HCT116 (cell line): Measurements from ENCODE around the gene PCARE. TPM values are rescaled to one million over a fixed set of nuclear protein-coding genes. Genes with fewer than 3 reads are reported as not detected.

Source experiments
- ATAC-seq: fragments of 200-7000 bp; cut with Tn5 transposase; 2 replicates; pipeline ENCODE4 v1.9.1; 2020; ENCODE audit warnings: mild to moderate bottlenecking, moderate library complexity
- BruUV-seq: library from RNA; stranded (reverse); fragments of 400-500 nt; replicated peaks from 2 replicates; lab custom pipeline; 2021; lab: Mats Ljungman, UMichigan
- CTCF ChIA-PET: fragments of 300-600 bp; sonication (Branson Sonifier 250); formaldehyde crosslinking; loops from one replicate; lab custom pipeline; 2021; ENCODE audit warnings: antibody characterized with exemption; lab: Charles Lee
- POLR2A ChIA-PET: fragments of 300-600, 350-600 bp; sonication (Branson Sonifier 250); formaldehyde crosslinking; loops from one replicate; lab custom pipeline; 2021; ENCODE audit warnings: antibody characterized with exemption; lab: Charles Lee
- RAD21 ChIA-PET, 2 experiments: fragments of 300-600 bp; sonication (Branson Sonifier 250); formaldehyde crosslinking; loops; one replicate each; lab custom pipeline; 2023; ENCODE audit warnings: low total read pairs in 2 of 2; ENCODE audit not compliant: uncharacterized antibody in 2 of 2, unreplicated experiment in 2 of 2, low non-redundant PET in 1 of 2; lab: Charles Lee
- DNase-seq: peaks from one replicate; pipeline ENCODE4 v3.0.0-alpha.2; 2010; ENCODE audit warnings: low read depth, low spot score
- H2AFZ ChIP-seq: fragments of 200-600 bp; shearing (Covaris generic), sonication (generic); 2 replicates; pipeline ENCODE4 v1.6.1; 2017; ENCODE audit warnings: low read depth, mixed run types, mixed read lengths, antibody characterized with exemption, low read length; ENCODE audit not compliant: poor library complexity, severe bottlenecking
- H3K27ac ChIP-seq: 2 replicates; pipeline ENCODE4 v1.5.1; 2012; ENCODE audit warnings: low read depth, low read length
- H3K27me3 ChIP-seq: fragments of 200-600 bp; sonication (generic); 2 replicates; pipeline ENCODE4 v1.6.1; 2016; ENCODE audit warnings: mixed run types, low read length, mixed read lengths; ENCODE audit not compliant: insufficient read depth
- H3K36me3 ChIP-seq, 2 experiments: fragments of 200-500 bp in 1 of 2; fragments of 200-600 bp in 1 of 2; sonication (Bioruptor generic) in 1 of 2; sonication (generic) in 1 of 2; 2 replicates each; pipeline versions ENCODE4 v1.5.1 to v1.6.1; 2014 to 2016; ENCODE audit warnings: low read length in 2 of 2, inconsistent platforms in 1 of 2, mixed read lengths in 1 of 2, mixed run types in 1 of 2; ENCODE audit not compliant: insufficient read depth in 2 of 2, control insufficient read depth in 1 of 2
- H3K4me1 ChIP-seq, 2 experiments: fragments of 200-600 bp in 1 of 2; sonication (generic) in 1 of 2; 2 replicates each; pipeline versions ENCODE4 v1.5.1 to v1.6.1; 2012 to 2017; ENCODE audit warnings: low read length in 2 of 2, inconsistent platforms in 1 of 2, mild to moderate bottlenecking in 1 of 2, mixed read lengths in 1 of 2, mixed run types in 1 of 2, moderate library complexity in 1 of 2; ENCODE audit not compliant: insufficient read depth in 2 of 2, control insufficient read depth in 1 of 2
- H3K4me2 ChIP-seq: fragments of 200-600 bp; sonication (generic); 2 replicates; pipeline ENCODE4 v1.6.1; 2017; ENCODE audit warnings: mixed run types, low read length, mixed read lengths
- H3K4me3 ChIP-seq, 2 experiments: fragments of 200-600 bp in 1 of 2; sonication (generic) in 1 of 2; replicated peaks in 1 of 2; 2 replicates each; pipeline ENCODE4 v1.5.1; 2011 to 2016; ENCODE audit warnings: low read length in 2 of 2, control low read depth in 1 of 2, low read depth in 1 of 2, mild to moderate bottlenecking in 1 of 2, mixed read lengths in 1 of 2, mixed run types in 1 of 2
- H3K79me2 ChIP-seq: fragments of 200-600 bp; sonication (generic); 2 replicates; pipeline ENCODE4 v1.6.1; 2017; ENCODE audit warnings: mild to moderate bottlenecking, mixed run types, low read length, moderate library complexity, mixed read lengths; ENCODE audit not compliant: insufficient read depth
- H3K9ac ChIP-seq: fragments of 200-600 bp; sonication (generic); 2 replicates; pipeline ENCODE4 v1.6.1; 2016; ENCODE audit warnings: low read length, mixed read lengths
- H3K9me2 ChIP-seq: fragments of 200-600 bp; sonication (generic), shearing (Covaris generic); 2 replicates; pipeline ENCODE4 v1.6.1; 2017; ENCODE audit warnings: mixed run types, mild to moderate bottlenecking, moderate library complexity; ENCODE audit not compliant: insufficient read depth
- H3K9me3 ChIP-seq, 2 experiments: fragments of 200-500 bp in 1 of 2; fragments of 200-600 bp in 1 of 2; sonication (Bioruptor generic) in 1 of 2; sonication (generic) in 1 of 2; 2 replicates each; pipeline ENCODE4 v1.6.1; 2014 to 2017; ENCODE audit warnings: low read length in 2 of 2, mixed read lengths in 2 of 2, inconsistent platforms in 1 of 2, low read depth in 1 of 2, mild to moderate bottlenecking in 1 of 2, mixed run types in 1 of 2, moderate library complexity in 1 of 2; ENCODE audit not compliant: control insufficient read depth in 1 of 2, insufficient read depth in 1 of 2
- H4K20me1 ChIP-seq: fragments of 200-600 bp; sonication (generic), shearing (Covaris generic); 2 replicates; pipeline ENCODE4 v1.6.1; 2017; ENCODE audit warnings: mixed run types, mild to moderate bottlenecking, moderate library complexity; ENCODE audit not compliant: insufficient read depth
- CEBPB ChIP-seq: IDR thresholded peaks from 2 replicates; pipeline ENCODE4 v1.6.1; 2012; ENCODE audit warnings: low read depth
- EZH2phosphoT487 ChIP-seq: fragments of 200-600 bp; IDR thresholded peaks from 2 replicates; pipeline ENCODE4 v1.6.1; 2018; ENCODE audit warnings: antibody characterized with exemption, borderline replicate concordance
- FOSL1 ChIP-seq: IDR thresholded peaks from 2 replicates; pipeline ENCODE4 v1.6.1; 2012; ENCODE audit warnings: low read depth
- MAX ChIP-seq: IDR thresholded peaks from 2 replicates; pipeline ENCODE4 v1.6.1; 2012
- POLR2A ChIP-seq: IDR thresholded peaks from 2 replicates; pipeline ENCODE4 v1.7.0; 2011; ENCODE audit warnings: borderline replicate concordance; ENCODE audit not compliant: insufficient read depth, insufficient read length; ENCODE audit errors: extremely low read depth
- POLR2AphosphoS5 ChIP-seq: IDR thresholded peaks from 2 replicates; pipeline ENCODE4 v1.6.1; 2011; ENCODE audit warnings: mild to moderate bottlenecking, low read depth, low read length, moderate library complexity
- RAD21 ChIP-seq: IDR thresholded peaks from 2 replicates; pipeline ENCODE4 v1.6.1; 2012; ENCODE audit warnings: low read depth, mild to moderate bottlenecking
- REST ChIP-seq: IDR thresholded peaks from 2 replicates; pipeline ENCODE4 v1.6.1; 2012; ENCODE audit warnings: low read depth
- SP1 ChIP-seq: IDR thresholded peaks from 2 replicates; pipeline ENCODE4 v1.6.1; 2012; ENCODE audit warnings: low read depth
- YY1 ChIP-seq: IDR thresholded peaks from 2 replicates; pipeline ENCODE4 v1.6.1; 2011; ENCODE audit warnings: low read length, low read depth, moderate library complexity, mild to moderate bottlenecking; ENCODE audit not compliant: insufficient replicate concordance; ENCODE audit errors: extremely low read depth
- ZFX ChIP-seq: fragments of 450-650 bp; IDR thresholded peaks from 2 replicates; pipeline ENCODE4 v1.6.1; 2017
- intact Hi-C: fragments of 100-400 bp; cut with micrococcal nuclease; formaldehyde crosslinking; loops from 2 replicates; pipeline ENCODE4 v1.10.0; 2022
- total RNA-seq: library from RNA; stranded (reverse); gene quantifications from one replicate; pipeline ENCODE4 v1.2.1, GENCODE V29; 2021; ENCODE audit not compliant: unreplicated experiment

The PCARE gene
- total RNA-seq, 1 experiment from 2014 or later, result not detected

GRCh38 chr2:29065068-29065811, 9.1 kb downstream of the PCARE start:
- H3K9me2 ChIP-seq, result no peaks in the 10 kb centered on the region
- no peak for TF ChIP-seq SP1
- TF ChIP-seq YY1, result no peak
- TF ChIP-seq RAD21, result no peak
- TF ChIP-seq ZFX, result no peak
- TF ChIP-seq POLR2AphosphoS5, result no peak
- no peak for TF ChIP-seq FOSL1
- no peak for TF ChIP-seq CEBPB
- no peak for TF ChIP-seq REST
- no peak for TF ChIP-seq POLR2A
- no peak for TF ChIP-seq EZH2phosphoT487
- no peak for TF ChIP-seq MAX
- RAD21 ChIA-PET, result no interaction called here
- H4K20me1 ChIP-seq, result no peaks in the 10 kb centered on the region
- no peak overlapping the region for H2AFZ ChIP-seq
- no peak overlapping the region for H3K4me3 ChIP-seq
- H3K9ac ChIP-seq, result no peak overlapping the region
- no peaks in the 10 kb centered on the region for H3K9me3 ChIP-seq
- intact Hi-C loops, result no loop called here
- no peak for DNase-seq
- POLR2A ChIA-PET, result no interaction called here
- CTCF ChIA-PET, result no interaction called here
- H3K27me3 ChIP-seq, result no peaks in the 10 kb centered on the region
- no peaks in the 10 kb centered on the region for H3K36me3 ChIP-seq
- no TSS peak for BruUV-seq
- ATAC-seq, result no peak; the same call in 1 of the 2 replicates
- no peaks in the 10 kb centered on the region for H3K79me2 ChIP-seq
- no peak overlapping the region for H3K27ac ChIP-seq
- H3K4me1 ChIP-seq, result peaks cover 0 to 9% of the 10 kb centered on the region in 2 experiments; a peak in 2 of 4 replicates
- no peak overlapping the region for H3K4me2 ChIP-seq
